GM03348 (cell line): ENCODE measurements around the gene RSAD1.
"Not testable (repeated sequence)": the region's sequence is repeated elsewhere in the genome, so short reads cannot be mapped to it uniquely, and the experiment has no call there.

Source experiments
- DNase-seq: peaks from one replicate; pipeline ENCODE4 v3.0.0; 2012; ENCODE audit warnings: low spot score

The RSAD1 gene

DNA sequence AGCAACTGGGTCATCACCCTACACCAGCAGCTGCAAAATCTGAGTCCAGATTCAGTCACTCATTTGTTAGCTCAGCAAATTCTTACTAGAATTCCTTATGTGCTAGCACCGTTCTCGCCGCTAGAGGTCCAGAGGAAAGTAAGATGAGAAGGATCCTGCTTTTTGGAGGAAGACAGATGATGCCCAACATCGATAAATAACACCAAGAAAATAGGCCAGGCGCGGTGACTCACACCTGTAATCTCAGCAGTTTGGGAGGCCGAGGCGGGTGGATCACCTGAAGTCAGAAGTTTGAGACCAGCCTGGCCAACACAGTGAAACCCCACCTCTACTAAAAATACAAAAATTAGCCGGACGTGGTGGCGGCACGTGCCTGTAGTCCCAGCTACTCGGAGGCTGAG, 5.9 kb upstream of the RSAD1 start:
- peak; percentile 48 for DNase-seq

DNA sequence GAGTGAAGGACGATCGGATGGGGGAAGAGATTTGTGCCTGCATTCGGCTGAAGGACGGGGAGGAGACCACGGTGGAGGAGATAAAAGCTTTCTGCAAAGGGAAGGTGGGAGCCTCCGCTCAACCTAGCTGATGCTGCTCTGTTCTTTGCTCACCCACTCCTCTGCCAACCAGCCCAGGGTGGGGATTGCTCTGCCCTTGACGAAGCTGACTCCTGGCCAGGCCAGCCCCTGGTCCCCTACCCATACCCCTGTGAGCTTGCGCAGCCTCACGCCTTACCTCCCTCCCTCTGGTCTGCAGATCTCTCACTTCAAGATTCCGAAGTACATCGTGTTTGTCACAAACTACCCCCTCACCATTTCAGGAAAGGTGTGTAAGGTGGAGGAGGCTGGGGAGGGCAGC, 4.8 kb upstream of the RSAD1 start:
- DNase-seq: no peak

DNA sequence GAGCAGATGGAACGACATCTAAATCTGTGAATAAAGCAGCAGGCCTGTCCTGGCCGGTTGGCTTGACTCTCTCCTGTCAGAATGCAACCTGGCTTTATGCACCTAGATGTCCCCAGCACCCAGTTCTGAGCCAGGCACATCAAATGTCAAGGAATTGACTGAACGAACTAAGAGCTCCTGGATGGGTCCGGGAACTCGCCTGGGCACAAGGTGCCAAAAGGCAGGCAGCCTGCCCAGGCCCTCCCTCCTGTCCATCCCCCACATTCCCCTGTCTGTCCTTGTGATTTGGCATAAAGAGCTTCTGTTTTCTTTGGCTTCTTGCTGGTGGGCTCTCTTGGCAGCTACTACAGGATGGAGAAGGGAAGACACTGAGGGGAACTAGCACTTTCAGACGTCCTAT, 4.1 kb upstream of the RSAD1 start:
- no peak for DNase-seq

DNA sequence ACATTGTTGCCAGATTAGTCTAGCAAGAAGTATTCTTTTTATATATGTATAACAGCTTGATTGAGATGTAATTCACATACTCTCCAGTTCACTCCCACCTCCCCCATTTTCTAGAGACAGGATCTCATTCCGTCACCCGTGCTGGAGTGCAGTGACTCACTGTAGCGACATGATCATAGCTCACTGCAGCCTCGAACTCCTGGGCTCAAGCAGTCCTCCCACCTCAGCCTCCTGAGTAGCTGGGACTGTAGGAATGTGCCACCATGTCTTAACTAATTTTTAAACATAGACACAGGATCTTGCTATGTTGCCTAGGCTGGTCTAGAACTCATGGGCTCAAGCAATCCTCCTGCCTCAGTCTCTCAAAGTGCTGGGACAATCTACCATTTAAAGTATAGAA, 3.3 kb upstream of the RSAD1 start:
- no peak for DNase-seq

DNA sequence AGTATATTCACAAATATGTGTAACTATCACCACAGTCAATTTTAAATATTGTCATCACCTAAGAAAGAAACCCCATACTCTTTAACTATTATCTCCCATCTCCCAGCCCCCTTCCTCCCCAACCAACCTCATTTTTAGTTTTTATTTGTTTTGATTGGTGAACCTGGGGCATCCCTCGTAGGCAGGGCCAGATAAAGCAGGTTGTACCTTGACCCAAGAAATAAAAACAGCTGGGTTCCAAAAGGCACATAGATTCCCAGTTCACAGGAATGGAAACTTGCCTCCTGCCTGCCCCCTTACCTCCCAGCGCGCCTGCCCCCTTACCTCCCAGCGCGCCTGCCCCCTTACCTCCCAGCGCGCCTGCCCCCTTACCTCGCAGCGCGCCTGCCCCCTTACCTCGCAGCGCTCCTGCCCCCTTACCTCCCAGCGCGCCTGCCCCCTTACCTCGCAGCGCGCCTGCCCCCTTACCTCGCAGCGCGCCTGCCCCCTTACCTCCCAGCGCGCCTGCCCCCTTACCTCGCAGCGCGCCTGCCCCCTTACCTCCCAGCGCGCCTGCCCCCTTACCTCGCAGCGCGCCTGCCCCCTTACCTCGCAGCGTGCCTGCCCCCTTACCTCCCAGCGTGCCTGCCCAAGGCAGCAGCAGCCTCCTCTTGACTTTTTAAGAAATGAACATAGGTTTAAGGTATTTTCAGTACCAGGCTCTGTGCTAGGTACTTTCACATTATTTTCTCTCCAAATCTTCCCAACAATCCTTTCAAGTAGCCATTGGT, 2.7 kb upstream of the RSAD1 start:
- not testable (repeated sequence) for DNase-seq

DNA sequence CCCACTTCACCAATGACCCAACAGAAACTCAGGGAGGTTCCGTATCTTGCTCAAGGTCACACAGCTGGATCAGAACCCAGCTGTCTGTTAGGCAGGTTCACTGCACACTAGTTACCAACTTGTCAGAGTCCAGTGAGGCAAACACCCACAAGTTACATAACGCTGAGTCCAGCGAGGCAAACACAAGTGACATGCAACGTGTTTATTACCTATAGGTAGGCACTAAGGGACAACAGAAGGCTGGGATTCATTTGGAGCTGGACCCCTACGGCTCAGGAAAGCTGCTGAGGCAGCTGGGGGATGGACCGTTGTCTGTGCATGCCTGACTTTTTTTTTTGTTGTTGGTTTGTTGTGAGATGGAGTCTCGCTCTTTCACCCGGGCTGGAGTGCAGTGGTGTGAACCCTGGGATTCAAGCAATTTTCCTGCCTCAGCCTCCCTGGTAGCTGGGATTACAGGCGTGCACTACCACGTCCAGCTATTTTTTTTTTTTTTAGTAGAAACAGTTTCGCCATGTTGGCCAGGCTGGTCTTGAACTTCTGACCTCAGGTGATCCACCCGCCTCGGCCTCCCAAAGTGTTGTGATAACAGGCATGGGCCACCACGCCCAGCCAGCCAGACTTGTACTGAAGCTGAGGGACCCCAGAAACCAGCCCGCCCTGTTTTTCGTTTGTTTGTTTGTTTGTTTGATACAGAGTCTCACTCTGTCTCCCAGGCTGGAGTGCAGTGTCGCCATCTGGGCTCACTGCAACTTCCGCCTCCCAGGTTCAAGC, 1.9 kb upstream of the RSAD1 start:
- no peak for DNase-seq

DNA sequence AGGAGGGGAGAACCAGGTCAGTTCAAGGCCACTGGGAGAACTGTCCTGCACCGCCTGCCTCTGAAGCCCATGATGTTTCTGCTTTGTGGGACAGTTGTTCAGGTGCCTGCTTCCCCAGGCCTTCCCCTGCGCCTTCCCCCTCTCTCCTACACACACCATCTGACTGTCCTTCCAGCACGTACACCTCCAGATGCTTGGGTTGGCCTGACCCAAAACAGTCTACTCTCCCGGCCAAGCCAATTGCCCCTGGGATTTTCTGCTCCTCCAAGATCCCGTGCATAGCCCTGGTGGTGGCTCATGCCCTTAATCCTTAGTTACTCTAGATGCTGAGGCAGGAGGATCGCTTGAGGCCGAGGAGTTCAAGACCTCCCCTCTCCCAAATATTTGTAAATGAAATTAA, 684 bp upstream of the RSAD1 start:
- no peak for DNase-seq

DNA sequence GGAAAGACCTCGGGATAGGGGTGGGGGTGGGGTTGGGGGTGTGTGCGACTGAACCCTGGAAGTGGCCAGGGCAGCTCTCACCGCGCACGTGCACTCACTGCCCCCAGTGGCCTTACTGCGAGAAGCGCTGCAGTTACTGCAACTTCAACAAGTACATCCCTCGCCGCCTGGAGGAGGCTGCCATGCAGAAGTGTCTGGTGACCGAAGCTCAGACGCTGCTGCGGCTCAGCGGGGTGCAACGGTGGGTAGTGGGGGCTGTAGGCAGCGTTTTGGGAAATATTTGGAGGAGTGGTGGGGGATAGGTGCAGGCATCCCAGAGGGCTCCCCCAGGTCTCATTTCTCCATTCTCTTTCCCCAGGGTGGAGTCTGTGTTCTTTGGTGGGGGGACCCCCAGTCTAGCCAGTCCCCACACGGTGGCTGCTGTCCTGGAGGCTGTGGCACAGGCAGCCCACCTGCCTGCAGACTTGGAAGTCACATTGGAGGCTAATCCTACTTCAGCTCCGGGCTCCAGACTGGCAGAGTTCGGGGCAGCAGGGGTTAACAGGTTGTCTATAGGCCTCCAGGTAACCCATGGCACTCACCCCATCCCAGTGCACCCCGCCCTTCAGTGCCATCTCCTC, 972 bp downstream of the RSAD1 start:
- DNase-seq: peak; percentile 90

DNA sequence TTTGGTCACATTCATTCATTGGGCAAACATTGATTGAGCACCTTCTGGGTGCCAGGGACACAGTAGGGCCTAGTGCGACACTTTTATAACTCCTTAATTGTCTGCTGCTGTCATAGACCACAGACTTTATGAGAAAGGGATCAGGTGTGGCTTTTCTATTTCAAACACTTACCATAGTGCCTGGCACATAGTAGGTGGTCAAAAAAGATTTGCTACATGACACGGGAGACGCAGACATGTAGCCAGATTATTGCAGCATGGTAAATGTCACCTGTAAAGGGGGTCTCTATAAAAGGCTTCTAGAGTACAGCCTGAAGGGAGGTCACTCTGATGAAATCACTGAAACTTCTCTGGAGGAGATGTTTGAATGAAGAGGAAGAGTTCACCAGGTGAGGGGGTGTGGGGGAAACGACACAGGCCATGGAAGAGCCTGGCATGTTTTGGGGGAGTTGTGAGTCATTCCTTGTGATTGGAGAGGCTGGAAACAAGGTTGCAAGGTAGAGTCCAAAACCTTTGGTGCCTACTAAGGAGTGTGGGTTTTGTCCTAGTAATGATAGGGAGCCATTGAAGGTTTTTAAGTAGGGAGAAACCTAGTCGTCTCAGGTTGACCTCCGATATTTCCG, 1.6 kb downstream of the RSAD1 start:
- DNase-seq: no peak

DNA sequence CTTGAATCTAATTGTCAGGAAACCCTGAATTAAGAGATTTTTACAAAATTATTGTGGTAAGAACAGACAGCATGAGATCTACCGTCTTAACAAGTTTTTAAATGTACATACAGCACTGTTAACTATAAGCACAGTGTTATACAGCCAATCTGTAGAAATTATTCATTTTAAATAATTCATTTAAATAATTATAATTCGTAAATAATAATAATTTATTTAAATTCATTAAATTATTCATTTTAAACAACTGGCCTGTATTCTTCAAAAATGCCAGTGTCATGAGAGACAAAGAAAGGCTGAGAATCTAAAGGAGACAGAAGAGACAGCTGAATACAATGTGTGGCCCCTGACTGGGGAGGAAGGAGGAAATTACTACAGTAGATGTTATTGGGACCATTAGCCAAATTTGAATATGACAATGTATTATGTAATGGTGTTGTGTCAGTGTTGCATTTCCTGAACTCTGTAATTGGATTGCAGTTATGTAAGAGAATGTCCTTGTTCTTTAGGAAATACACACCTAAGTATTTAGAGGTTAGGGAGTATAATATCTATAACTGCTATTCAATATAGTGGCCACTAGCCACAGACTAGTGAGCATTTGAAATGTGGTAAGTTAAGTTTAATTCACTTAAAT, 2.3 kb downstream of the RSAD1 start:
- DNase-seq: no peak

DNA sequence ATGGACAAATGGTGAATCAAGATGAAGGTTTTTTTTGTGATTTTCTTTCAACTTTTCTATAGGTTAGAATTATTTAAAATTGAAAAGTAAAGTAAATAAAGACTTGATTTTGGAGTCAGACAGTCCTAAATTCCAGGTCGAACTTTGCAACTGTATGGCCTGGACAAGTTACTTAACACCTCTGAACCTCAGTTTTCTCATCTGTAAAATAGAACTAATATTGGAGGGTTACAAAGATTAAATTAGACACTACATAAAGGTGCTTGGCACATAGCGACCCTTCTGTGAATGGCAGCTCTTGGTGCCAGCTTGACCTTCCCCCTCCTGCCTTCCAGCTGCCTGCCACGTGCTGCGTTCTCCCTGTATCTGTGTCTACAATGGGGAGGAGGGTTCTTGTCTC, 3.0 kb downstream of the RSAD1 start:
- DNase-seq: no peak

DNA sequence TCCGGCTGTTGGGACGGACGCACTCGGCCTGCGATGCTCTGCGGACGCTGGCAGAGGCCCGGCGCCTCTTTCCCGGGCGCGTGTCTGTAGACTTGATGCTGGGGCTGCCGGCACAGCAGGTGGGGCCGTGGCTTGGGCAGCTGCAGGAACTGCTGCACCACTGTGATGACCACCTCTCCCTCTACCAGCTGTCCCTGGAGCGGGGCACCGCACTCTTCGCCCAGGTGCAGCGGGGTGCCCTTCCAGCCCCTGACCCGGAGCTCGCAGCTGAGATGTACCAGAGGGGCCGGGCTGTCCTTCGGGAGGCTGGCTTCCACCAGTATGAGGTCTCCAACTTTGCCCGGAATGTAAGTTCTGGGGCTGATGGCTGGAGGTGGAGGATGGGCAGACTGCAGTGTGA, 3.5 kb downstream of the RSAD1 start:
- no peak for DNase-seq

DNA sequence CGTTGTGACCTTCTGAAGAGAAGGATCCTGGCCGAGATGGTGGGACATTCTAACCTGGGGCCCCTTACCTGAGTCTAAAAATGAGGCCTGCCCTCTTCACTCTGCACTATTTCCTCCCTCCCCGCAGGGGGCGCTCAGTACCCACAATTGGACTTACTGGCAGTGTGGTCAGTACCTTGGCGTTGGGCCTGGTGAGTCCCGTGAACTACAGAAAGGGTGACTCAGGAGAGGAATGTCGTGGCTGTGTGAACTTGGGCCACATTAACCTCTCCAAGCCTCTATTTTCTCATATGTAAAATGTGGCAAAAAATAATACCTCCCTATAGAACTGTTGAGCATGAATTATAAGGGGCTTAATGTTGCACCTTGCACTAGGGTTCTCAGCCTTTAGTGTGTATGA, 3.9 kb downstream of the RSAD1 start:
- peak; percentile 91 for DNase-seq

DNA sequence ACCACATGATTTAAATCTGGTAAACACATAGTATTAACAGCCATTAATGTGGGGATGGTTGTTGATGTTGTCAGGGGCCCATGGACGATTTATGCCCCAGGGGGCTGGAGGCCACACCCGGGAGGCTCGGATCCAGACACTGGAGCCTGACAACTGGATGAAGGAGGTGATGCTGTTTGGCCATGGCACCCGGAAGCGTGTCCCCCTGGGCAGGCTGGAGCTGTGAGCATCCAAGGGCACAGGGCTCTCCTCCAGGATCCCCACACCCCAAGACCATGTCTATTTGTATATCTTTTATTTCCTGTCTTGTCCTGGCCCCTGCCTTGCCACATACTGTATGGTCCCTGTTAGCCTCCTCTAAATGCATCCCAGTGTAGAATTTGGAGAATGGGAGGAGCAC, 4.6 kb downstream of the RSAD1 start:
- no peak for DNase-seq

DNA sequence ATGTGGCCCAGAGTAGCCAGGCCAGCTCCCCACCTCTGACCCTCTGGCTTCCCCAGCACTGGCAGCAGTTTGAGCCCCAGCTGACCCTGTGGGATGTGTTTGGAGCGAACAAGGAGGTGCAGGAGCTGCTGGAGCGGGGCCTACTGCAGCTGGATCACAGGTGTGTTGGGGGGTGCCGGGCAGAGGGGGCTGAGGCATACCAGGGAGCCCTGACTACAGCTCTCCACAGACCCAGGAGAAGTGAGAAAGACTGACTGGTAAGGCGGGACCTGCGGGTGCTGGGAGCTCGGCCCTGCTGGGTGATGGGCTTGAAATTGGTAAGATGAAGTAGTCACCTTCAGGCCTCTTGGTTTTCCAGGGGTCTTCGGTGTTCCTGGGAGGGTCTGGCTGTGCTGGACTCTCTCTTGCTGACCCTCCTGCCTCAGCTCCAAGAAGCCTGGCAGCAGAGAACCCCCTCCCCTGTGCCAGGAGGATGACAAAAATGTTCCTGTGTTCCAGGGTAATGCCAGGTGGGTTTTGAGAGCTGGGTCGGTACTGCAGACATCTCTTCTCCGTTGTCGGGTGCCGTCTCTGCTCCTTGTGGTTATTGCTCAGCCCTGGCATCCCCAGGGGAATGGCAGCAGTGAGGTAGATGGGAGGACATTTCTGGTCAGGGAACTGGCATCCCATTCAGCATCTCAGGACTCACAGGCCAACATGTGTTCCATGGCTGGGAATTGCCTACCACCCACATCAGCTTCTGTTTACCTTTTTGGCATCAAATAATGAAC, 5.9 kb downstream of the RSAD1 start:
- DNase-seq: no peak

DNA sequence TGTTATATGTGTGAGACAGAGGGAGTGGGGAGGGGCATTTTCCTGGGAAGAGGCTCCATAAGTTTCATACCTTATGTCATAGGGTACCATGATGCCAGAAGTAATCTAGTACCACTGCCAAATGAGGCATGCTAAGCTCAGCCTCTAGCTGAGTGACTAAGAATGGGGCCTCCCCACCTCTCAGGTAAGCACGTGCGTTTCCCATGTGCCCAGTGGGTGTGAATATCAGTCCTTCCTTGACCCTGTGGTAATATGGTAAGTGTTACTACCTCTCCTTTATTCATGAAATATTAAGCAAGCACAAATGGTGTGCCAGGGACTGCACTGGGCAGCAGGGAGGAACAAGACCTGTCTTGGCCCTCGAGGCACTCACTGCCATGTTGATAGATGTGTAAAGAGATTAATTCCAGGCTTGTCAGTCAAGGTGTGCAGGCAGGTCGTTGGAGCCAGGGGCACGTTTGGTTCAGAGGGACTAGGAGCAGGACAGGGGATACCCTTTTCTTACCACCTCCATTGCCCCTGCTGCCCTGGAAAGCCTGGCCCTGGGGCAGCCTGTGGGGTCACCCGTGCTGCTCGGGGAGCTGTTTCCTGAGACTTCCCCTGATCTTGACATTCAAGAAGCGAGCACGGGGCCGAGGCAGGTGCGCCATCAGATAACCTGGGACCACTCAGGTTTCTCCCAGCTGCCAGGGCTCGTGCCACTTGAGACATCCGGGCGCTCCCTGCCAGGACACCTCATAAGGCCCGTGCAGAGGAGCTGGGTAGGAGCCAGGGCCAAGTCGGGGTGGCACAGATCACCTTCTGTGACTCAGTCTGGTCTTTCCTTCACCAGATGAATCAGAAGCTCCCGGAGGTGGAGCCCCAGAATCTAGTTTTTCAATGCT, 8.8 kb downstream of the RSAD1 start:
- DNase-seq: no peak

DNA sequence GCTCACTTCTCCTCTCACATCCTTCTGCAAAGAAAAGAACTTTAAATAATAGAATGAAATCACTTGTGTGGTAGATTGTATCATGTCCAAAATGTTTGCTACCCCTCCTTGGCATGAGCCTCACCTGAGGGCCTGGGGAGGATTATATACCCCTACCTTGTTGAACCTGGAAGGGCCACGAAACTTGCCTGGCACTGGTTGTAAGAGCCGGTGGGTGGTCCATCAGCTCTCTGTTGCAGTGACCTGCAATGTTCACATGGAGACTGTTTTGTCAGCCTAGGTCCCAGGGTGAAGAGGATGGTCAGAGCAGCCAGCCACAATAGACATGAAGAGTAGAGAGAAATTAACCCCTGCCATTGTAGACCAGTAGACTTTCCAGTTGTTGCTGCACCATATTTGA, 10.2 kb downstream of the RSAD1 start:
- DNase-seq: no peak

DNA sequence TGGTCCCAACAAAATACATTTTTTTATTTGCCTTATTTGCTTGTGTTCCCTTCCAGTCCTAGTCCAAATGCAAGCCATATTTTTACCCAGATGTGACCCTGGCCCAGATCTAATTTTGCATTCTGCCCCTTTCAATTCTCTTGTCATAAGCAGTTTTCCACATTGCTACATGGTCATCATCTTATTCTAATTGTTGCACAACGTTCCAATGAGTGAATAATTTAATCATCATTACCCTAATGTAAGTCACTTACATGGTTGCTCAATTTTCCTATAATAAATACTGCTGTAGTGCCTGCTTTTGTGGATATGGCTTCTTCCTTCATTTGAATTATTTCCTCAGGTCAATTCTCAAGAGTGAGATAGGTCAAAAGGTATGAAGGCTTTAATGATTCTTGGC, 12.8 kb downstream of the RSAD1 start:
- DNase-seq: no peak

DNA sequence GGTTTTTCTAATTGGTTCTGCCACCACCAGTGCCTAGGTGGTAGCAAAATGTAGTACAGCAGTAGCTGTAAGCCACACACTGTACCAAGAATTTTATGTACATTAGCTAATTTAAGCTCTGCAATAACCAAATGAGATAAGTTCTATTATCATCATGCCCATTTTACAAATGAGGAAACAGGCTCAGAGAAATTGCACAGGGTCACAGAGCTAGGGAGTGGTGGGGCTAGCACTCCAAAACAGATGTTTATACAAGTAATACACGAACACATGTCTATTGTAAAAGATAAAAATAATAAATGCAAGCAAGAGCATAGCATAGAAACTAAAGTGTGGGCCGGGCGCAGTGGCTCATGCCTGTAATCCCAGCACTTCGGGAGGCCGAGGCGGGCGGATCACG, 13.6 kb downstream of the RSAD1 start:
- DNase-seq: no peak

DNA sequence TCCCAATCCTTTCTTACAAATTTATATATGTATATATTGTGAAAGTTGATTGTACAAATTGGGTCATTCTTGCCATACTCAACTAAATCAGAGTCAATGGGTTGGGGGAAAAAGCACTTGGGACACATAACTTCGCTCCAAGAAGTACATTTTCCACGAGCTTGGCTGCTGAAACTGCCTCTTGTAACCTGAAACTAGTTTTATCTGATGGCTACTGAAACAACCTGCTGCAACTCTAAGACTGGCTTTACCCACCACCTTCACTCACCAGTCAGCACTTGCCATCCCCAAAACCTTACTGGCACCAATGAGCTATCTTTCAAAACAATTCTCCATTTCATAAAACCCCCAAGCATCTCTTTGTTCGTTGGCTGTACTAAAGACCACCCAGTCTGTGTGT, 15.1 kb downstream of the RSAD1 start:
- DNase-seq: no peak
